HepG2 (cell line): ENCODE data around the gene MRPS14. TPM values are rescaled to one million over a fixed set of nuclear protein-coding genes. Genes with fewer than 3 reads are reported as not detected.

ENCODE experiments used
- HOXA9 ChIP-seq: sonication (generic); formaldehyde crosslinking; IDR thresholded peaks from 2 replicates; pipeline ENCODE4 v1.8.1; 2022; ENCODE audit warnings: missing genetic modification reagents, mild to moderate bottlenecking, moderate library complexity, borderline replicate concordance
- MAZ ChIP-seq, 2 experiments: sonication (generic) in 1 of 2; formaldehyde crosslinking in 1 of 2; IDR thresholded peaks; 2 replicates each; pipeline versions ENCODE4 v1.5.0 to v1.6.1; 2012 to 2020; ENCODE audit warnings: low read depth in 2 of 2, mild to moderate bottlenecking in 2 of 2, borderline replicate concordance in 1 of 2, improper control_type of control experiment in 1 of 2, low read length in 1 of 2, missing genetic modification reagents in 1 of 2, moderate library complexity in 1 of 2
- PAX8 ChIP-seq: sonication (generic); formaldehyde crosslinking; IDR thresholded peaks from 2 replicates; pipeline ENCODE4 v1.8.0; 2022; ENCODE audit warnings: mild to moderate bottlenecking, missing genetic modification reagents, borderline replicate concordance
- ZNF318 ChIP-seq: sonication (generic); formaldehyde crosslinking; IDR thresholded peaks from 2 replicates; pipeline ENCODE4 v1.4.0; 2020; ENCODE audit warnings: mild to moderate bottlenecking, missing genetic modification reagents
- ZNF619 ChIP-seq: sonication (generic); formaldehyde crosslinking; IDR thresholded peaks from 2 replicates; pipeline ENCODE4 v1.4.0; 2020; ENCODE audit warnings: mild to moderate bottlenecking, missing genetic modification reagents
- polyA plus RNA-seq, 8 experiments: library from polyadenylated mRNA; depleted of rRNA in 3 of 8; stranded (reverse) in 7 of 8; unstranded in 1 of 8; fragments of >200 nt; fragmentation: Illumina TruSeq in 4 of 8; extraction: Trizol in 4 of 8; gene quantifications; 2 replicates each; pipeline versions ENCODE4 v1.2.1 to v1.2.3, GENCODE V29; 2011 to 2016; ENCODE audit warnings: low read depth in 4 of 8, missing spikeins in 1 of 8, mixed read lengths in 1 of 8; ENCODE audit not compliant: insufficient read depth in 1 of 8
- total RNA-seq, 5 experiments: library from RNA; depleted of rRNA; stranded (reverse); fragments of >200 nt; fragmentation: Illumina TruSeq; extraction: Trizol; gene quantifications; 2 replicates each; pipeline ENCODE4 v1.2.3, GENCODE V29; 2016; ENCODE audit warnings: low read depth in 1 of 5
- TF ChIP-seq, protein P1 (sequence below): sonication (generic); formaldehyde crosslinking; IDR thresholded peaks from 2 replicates; pipeline ENCODE4 v1.5.0; 2020; ENCODE audit warnings: mild to moderate bottlenecking, missing genetic modification reagents, moderate library complexity
- TF ChIP-seq, protein P2 (sequence below): sonication (generic); formaldehyde crosslinking; IDR thresholded peaks from 2 replicates; pipeline ENCODE4 v1.8.0; 2022; ENCODE audit warnings: missing genetic modification reagents, low read depth, mild to moderate bottlenecking, borderline replicate concordance
- TF ChIP-seq, protein P3 (sequence below): sonication (generic); formaldehyde crosslinking; IDR thresholded peaks from 2 replicates; pipeline ENCODE4 v1.9.0; 2021; ENCODE audit warnings: missing genetic modification reagents, borderline replicate concordance

Gene MRPS14
- total and polyA plus RNA-seq, 2 of the 13 experiments (the other 11 are each of a cell fraction or from before 2014, with no cell fraction given) = 36.6 to 43.2 TPM

GRCh38 chr1:174999936-175000696 lies 23.1 kb downstream of the MRPS14 start, which contains the start of gene CACYBP (continued):
- TF ChIP-seq ZNF318 (peak; percentile 51; the same call in 1 of the 2 replicates), HOXA9 (CRISPR knock-in tag) (peak; percentile 88), MAZ (IDR thresholded peaks at IDR 0.05; ENCODE audit: borderline replicate concordance, low read depth, low read length) (no peak), MAZ (CRISPR knock-in tag; IDR thresholded peaks at IDR 0.05; ENCODE audit: low read depth) (peak; percentile 98), ZNF619 (CRISPR knock-in tag) (peak; percentile 89; the same call in 1 of the 2 replicates), PAX8 (CRISPR knock-in tag) (peak; percentile 97; the same call in 1 of the 2 replicates)
- TF ChIP-seq, protein P1, sequence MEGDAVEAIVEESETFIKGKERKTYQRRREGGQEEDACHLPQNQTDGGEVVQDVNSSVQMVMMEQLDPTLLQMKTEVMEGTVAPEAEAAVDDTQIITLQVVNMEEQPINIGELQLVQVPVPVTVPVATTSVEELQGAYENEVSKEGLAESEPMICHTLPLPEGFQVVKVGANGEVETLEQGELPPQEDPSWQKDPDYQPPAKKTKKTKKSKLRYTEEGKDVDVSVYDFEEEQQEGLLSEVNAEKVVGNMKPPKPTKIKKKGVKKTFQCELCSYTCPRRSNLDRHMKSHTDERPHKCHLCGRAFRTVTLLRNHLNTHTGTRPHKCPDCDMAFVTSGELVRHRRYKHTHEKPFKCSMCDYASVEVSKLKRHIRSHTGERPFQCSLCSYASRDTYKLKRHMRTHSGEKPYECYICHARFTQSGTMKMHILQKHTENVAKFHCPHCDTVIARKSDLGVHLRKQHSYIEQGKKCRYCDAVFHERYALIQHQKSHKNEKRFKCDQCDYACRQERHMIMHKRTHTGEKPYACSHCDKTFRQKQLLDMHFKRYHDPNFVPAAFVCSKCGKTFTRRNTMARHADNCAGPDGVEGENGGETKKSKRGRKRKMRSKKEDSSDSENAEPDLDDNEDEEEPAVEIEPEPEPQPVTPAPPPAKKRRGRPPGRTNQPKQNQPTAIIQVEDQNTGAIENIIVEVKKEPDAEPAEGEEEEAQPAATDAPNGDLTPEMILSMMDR = no peak
- TF ChIP-seq, protein P2, sequence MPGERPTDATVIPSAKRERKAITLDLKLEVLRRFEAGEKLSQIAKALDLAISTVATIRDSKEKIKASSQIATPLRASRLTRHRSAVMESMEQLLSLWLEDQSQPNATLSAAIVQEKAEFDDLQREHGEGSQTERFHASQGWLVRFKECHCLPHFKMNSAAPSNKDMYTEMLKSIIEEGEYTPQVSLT = 0 out of 2 replicates have a peak, but pooled peaks have one; percentile 41
- TF ChIP-seq, protein P3, sequence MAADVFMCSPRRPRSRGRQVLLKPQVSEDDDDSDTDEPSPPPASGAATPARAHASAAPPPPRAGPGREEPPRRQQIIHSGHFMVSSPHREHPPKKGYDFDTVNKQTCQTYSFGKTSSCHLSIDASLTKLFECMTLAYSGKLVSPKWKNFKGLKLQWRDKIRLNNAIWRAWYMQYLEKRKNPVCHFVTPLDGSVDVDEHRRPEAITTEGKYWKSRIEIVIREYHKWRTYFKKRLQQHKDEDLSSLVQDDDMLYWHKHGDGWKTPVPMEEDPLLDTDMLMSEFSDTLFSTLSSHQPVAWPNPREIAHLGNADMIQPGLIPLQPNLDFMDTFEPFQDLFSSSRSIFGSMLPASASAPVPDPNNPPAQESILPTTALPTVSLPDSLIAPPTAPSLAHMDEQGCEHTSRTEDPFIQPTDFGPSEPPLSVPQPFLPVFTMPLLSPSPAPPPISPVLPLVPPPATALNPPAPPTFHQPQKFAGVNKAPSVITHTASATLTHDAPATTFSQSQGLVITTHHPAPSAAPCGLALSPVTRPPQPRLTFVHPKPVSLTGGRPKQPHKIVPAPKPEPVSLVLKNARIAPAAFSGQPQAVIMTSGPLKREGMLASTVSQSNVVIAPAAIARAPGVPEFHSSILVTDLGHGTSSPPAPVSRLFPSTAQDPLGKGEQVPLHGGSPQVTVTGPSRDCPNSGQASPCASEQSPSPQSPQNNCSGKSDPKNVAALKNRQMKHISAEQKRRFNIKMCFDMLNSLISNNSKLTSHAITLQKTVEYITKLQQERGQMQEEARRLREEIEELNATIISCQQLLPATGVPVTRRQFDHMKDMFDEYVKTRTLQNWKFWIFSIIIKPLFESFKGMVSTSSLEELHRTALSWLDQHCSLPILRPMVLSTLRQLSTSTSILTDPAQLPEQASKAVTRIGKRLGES = no peak; the same call in 1 of the 2 replicates
